ENCODE results near the gene RPS19.

The RPS19 gene

GRCh38 chr19:41901707-41902360, 41.8 kb downstream of the RPS19 start:
- H3K4me2 ChIP-seq (ENCODE audit: low read length, poor library complexity, severe bottlenecking), result no peak overlapping the region
- no peak overlapping the region for H2BK120ac ChIP-seq (ENCODE audit: low read depth, low read length)
- H3K9me3 ChIP-seq (ENCODE audit: control insufficient read depth, low read length), result no peaks in the 10 kb centered on the region
- no peak overlapping the region for H2AK5ac ChIP-seq (ENCODE audit: low read length, severe bottlenecking)
- no peak overlapping the region for H2AFZ ChIP-seq (ENCODE audit: low read depth, low read length)
- DNase-seq, result no peak
- no peak overlapping the region for H3K23ac ChIP-seq (ENCODE audit: low read length in 2 of 2)
- no peak overlapping the region for H3K4ac ChIP-seq (ENCODE audit: low read depth in 1 of 2, low read length in 2 of 2)
- no peaks in the 10 kb centered on the region for H3K27me3 ChIP-seq (ENCODE audit: control insufficient read depth in 1 of 2, insufficient read depth in 1 of 2, low read length in 2 of 2)
- WGBS, result 97% methylated on average over 21 of the region's 21 CpGs
- H3K9ac ChIP-seq (ENCODE audit: low read length), result no peak overlapping the region
- H4K8ac ChIP-seq (ENCODE audit: low read length), result no peak overlapping the region
- peaks cover 9% of the 10 kb centered on the region for H3K79me1 ChIP-seq (replicated peaks; ENCODE audit: low read length, poor library complexity, severe bottlenecking)
- no peak overlapping the region for H2BK5ac ChIP-seq (ENCODE audit: low read depth, low read length, poor library complexity, severe bottlenecking)
- no peak overlapping the region for H4K91ac ChIP-seq (ENCODE audit: low read length)
- peaks cover 85 to 86% of the 10 kb centered on the region in 2 experiments for H3K36me3 ChIP-seq (ENCODE audit: control insufficient read depth in 1 of 2, insufficient read depth in 2 of 2, low read depth in 1 of 2, low read length in 2 of 2)
- H2BK12ac ChIP-seq (ENCODE audit: low read length in 2 of 2), result no peak overlapping the region
- H3K14ac ChIP-seq (ENCODE audit: low read length in 2 of 2), result no peak overlapping the region
- H3K4me3 ChIP-seq (ENCODE audit: insufficient read depth in 1 of 2, low read depth in 1 of 2, low read length in 2 of 2), result no peak overlapping the region
- no peak overlapping the region for H3K27ac ChIP-seq (ENCODE audit: low read length, poor library complexity, severe bottlenecking)
- no peak overlapping the region for H3K18ac ChIP-seq (ENCODE audit: low read depth in 1 of 2, low read length in 2 of 2)
- H2BK15ac ChIP-seq (ENCODE audit: low read depth, poor library complexity, severe bottlenecking), result no peak overlapping the region
- peaks cover 2% of the 10 kb centered on the region for H3K4me1 ChIP-seq (ENCODE audit: control insufficient read depth, insufficient read depth, low read depth, low read length)

- Histone ChIP-seq H4K91ac (ENCODE audit: low read length) (no peak overlapping the region), H3K9me3 (ENCODE audit: control insufficient read depth, low read length) (no peaks in the 10 kb centered on the region), H3K4me1 (ENCODE audit: control insufficient read depth, insufficient read depth, low read depth, low read length) (peaks cover 2% of the 10 kb centered on the region), H2BK15ac (ENCODE audit: low read depth, poor library complexity, severe bottlenecking) (no peak overlapping the region), H3K79me1 (replicated peaks; ENCODE audit: low read length, poor library complexity, severe bottlenecking) (peaks cover 6% of the 10 kb centered on the region), H3K4me3 (ENCODE audit: insufficient read depth in 1 of 2, low read depth in 1 of 2, low read length in 2 of 2) (no peak overlapping the region), H2AFZ (ENCODE audit: low read depth, low read length) (no peak overlapping the region), H3K14ac (ENCODE audit: low read length in 2 of 2) (no peak overlapping the region), H3K18ac (ENCODE audit: low read depth in 1 of 2, low read length in 2 of 2) (no peak overlapping the region), H2BK5ac (ENCODE audit: low read depth, low read length, poor library complexity, severe bottlenecking) (no peak overlapping the region), H3K27me3 (ENCODE audit: control insufficient read depth in 1 of 2, insufficient read depth in 1 of 2, low read length in 2 of 2) (no peaks in the 10 kb centered on the region), H2BK12ac (ENCODE audit: low read length in 2 of 2) (no peak overlapping the region), H3K36me3 (ENCODE audit: control insufficient read depth in 1 of 2, insufficient read depth in 2 of 2, low read depth in 1 of 2, low read length in 2 of 2) (peaks cover 85 to 88% of the 10 kb centered on the region in 2 experiments), H3K4ac (ENCODE audit: low read depth in 1 of 2, low read length in 2 of 2) (no peak overlapping the region), H3K4me2 (ENCODE audit: low read length, poor library complexity, severe bottlenecking) (no peak overlapping the region), H4K8ac (ENCODE audit: low read length) (no peak overlapping the region), H3K23ac (ENCODE audit: low read length in 2 of 2) (no peak overlapping the region), H3K9ac (ENCODE audit: low read length) (no peak overlapping the region), H3K27ac (ENCODE audit: low read length, poor library complexity, severe bottlenecking) (no peak overlapping the region), H2AK5ac (ENCODE audit: low read length, severe bottlenecking) (no peak overlapping the region), H2BK120ac (ENCODE audit: low read depth, low read length) (no peak overlapping the region)
- WGBS, result 99% methylated on average over 17 of the region's 17 CpGs
- no peak for DNase-seq
These were observed 42.5 kb downstream of the RPS19 start for GRCh38 chr19:41902594-41902993.

GRCh38 chr19:41903193-41903953, 43.3 kb downstream of the RPS19 start:
- Histone ChIP-seq H3K27ac (ENCODE audit: low read length, poor library complexity, severe bottlenecking) (no peak overlapping the region), H3K23ac (ENCODE audit: low read length in 2 of 2) (no peak overlapping the region), H2BK12ac (ENCODE audit: low read length in 2 of 2) (no peak overlapping the region), H3K14ac (ENCODE audit: low read length in 2 of 2) (no peak overlapping the region), H3K9me3 (ENCODE audit: control insufficient read depth, low read length) (no peaks in the 10 kb centered on the region), H2BK5ac (ENCODE audit: low read depth, low read length, poor library complexity, severe bottlenecking) (no peak overlapping the region), H3K27me3 (ENCODE audit: control insufficient read depth in 1 of 2, insufficient read depth in 1 of 2, low read length in 2 of 2) (no peaks in the 10 kb centered on the region), H2AK5ac (ENCODE audit: low read length, severe bottlenecking) (no peak overlapping the region), H4K8ac (ENCODE audit: low read length) (no peak overlapping the region), H2AFZ (ENCODE audit: low read depth, low read length) (no peak overlapping the region), H3K4me3 (ENCODE audit: insufficient read depth in 1 of 2, low read depth in 1 of 2, low read length in 2 of 2) (no peak overlapping the region), H2BK15ac (ENCODE audit: low read depth, poor library complexity, severe bottlenecking) (no peak overlapping the region), H3K4me2 (ENCODE audit: low read length, poor library complexity, severe bottlenecking) (no peak overlapping the region), H3K18ac (ENCODE audit: low read depth in 1 of 2, low read length in 2 of 2) (no peak overlapping the region), H3K4me1 (ENCODE audit: control insufficient read depth, insufficient read depth, low read depth, low read length) (peaks cover 2% of the 10 kb centered on the region), H3K36me3 (ENCODE audit: control insufficient read depth in 1 of 2, insufficient read depth in 2 of 2, low read depth in 1 of 2, low read length in 2 of 2) (peaks cover 80 to 83% of the 10 kb centered on the region in 2 experiments), H3K9ac (ENCODE audit: low read length) (no peak overlapping the region), H3K79me1 (replicated peaks; ENCODE audit: low read length, poor library complexity, severe bottlenecking) (peaks cover 6% of the 10 kb centered on the region), H3K4ac (ENCODE audit: low read depth in 1 of 2, low read length in 2 of 2) (no peak overlapping the region), H2BK120ac (ENCODE audit: low read depth, low read length) (no peak overlapping the region), H4K91ac (ENCODE audit: low read length) (no peak overlapping the region)
- no peak for DNase-seq
- WGBS, result 95% methylated on average over 16 of the region's 19 CpGs

DNA sequence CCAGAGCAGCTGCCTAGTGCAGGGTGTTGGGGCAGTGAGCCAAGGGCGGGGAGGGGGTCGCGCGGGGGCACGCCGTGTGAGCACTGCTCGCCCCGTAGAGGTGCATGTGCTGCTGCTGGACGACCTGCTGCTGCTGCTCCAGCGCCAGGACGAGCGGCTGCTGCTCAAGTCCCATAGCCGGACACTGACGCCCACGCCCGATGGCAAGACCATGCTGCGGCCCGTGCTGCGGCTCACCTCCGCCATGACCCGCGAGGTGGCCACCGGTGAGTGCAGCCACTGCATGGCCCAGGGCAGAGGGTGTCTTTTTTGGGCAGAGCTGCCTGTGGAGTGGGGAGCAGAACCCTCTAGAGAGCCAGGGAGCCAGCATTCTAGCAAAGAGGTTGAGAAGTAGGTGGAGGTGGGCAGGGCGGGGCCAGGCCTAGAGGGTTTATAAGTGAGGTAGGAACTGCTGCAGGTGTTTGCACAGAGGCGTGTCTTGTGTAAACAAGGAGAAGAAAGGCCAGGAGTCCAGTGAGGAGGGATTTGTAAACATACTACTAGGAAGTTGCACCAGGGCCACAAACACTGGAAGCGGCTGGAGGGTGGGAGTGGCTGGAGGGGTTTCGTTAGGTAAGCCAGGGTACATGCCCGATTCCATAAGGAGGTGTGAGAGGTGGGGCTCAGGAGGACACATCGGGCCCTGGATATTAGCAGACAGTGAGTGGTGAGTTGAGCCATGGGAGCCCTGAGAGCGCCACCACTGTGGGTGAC, 44.2 kb downstream of the RPS19 start:
- H4K8ac ChIP-seq (ENCODE audit: low read length), result no peak overlapping the region
- no peak overlapping the region for H2BK5ac ChIP-seq (ENCODE audit: low read depth, low read length, poor library complexity, severe bottlenecking)
- no peaks in the 10 kb centered on the region for H3K9me3 ChIP-seq (ENCODE audit: control insufficient read depth, low read length)
- no peak overlapping the region for H2AFZ ChIP-seq (ENCODE audit: low read depth, low read length)
- DNase-seq, result no peak
- peaks cover 2% of the 10 kb centered on the region for H3K4me1 ChIP-seq (ENCODE audit: control insufficient read depth, insufficient read depth, low read depth, low read length)
- H3K18ac ChIP-seq (ENCODE audit: low read depth in 1 of 2, low read length in 2 of 2), result no peak overlapping the region
- H3K4me2 ChIP-seq (ENCODE audit: low read length, poor library complexity, severe bottlenecking), result no peak overlapping the region
- no peak overlapping the region for H2BK120ac ChIP-seq (ENCODE audit: low read depth, low read length)
- WGBS, result 97% methylated on average over 30 of the region's 30 CpGs
- H3K36me3 ChIP-seq (ENCODE audit: control insufficient read depth in 1 of 2, insufficient read depth in 2 of 2, low read depth in 1 of 2, low read length in 2 of 2), result peaks cover 71 to 85% of the 10 kb centered on the region in 2 experiments
- no peak overlapping the region for H4K91ac ChIP-seq (ENCODE audit: low read length)
- H2BK15ac ChIP-seq (ENCODE audit: low read depth, poor library complexity, severe bottlenecking), result no peak overlapping the region
- H3K9ac ChIP-seq (ENCODE audit: low read length), result no peak overlapping the region
- H3K4ac ChIP-seq (ENCODE audit: low read depth in 1 of 2, low read length in 2 of 2), result no peak overlapping the region
- H3K14ac ChIP-seq (ENCODE audit: low read length in 2 of 2), result no peak overlapping the region
- H3K79me1 ChIP-seq (replicated peaks; ENCODE audit: low read length, poor library complexity, severe bottlenecking), result peaks cover 6% of the 10 kb centered on the region
- no peak overlapping the region for H3K27ac ChIP-seq (ENCODE audit: low read length, poor library complexity, severe bottlenecking)
- no peak overlapping the region for H3K4me3 ChIP-seq (ENCODE audit: insufficient read depth in 1 of 2, low read depth in 1 of 2, low read length in 2 of 2)
- H2BK12ac ChIP-seq (ENCODE audit: low read length in 2 of 2), result no peak overlapping the region
- H2AK5ac ChIP-seq (ENCODE audit: low read length, severe bottlenecking), result no peak overlapping the region
- no peak overlapping the region for H3K23ac ChIP-seq (ENCODE audit: low read length in 2 of 2)
- H3K27me3 ChIP-seq (ENCODE audit: control insufficient read depth in 1 of 2, insufficient read depth in 1 of 2, low read length in 2 of 2), result no peaks in the 10 kb centered on the region

All from mesenchymal stem cell (in vitro differentiated cells and primary cell).